Tibial artery (tissue), 4 donors: ENCODE results near the gene RUVBL1.

ENCODE experiments used
- DNase-seq, 2 donors: peaks; one replicate each; pipeline ENCODE4 v3.0.0-alpha.2; 2019
- H3K27ac ChIP-seq, 2 donors: fragments of 200-600 bp; sonication (generic) in 1 of 2; 1 replicate in 1 of 2; 2 replicates in 1 of 2; pipeline ENCODE4 v1.5.1; 2018 to 2019; ENCODE audit warnings: mild to moderate bottlenecking in 1 of 2
- H3K27me3 ChIP-seq, 2 donors: fragments of 200-600 bp; sonication (generic) in 1 of 2; one replicate each; pipeline versions ENCODE4 v1.5.1 to v1.6.0; 2016 to 2019
- H3K36me3 ChIP-seq, 3 donors: fragments of 200-600 bp; sonication (generic) in 2 of 3; one replicate each; pipeline ENCODE4 v1.5.1; 2016 to 2019; ENCODE audit warnings: mild to moderate bottlenecking in 2 of 3
- H3K4me1 ChIP-seq, 4 donors: fragments of 200-600 bp; sonication (generic) in 2 of 4; 1 replicate in 3 of 4; 2 replicates in 1 of 4; pipeline ENCODE4 v1.5.1; 2016 to 2019
- H3K4me3 ChIP-seq, 2 donors: fragments of 200-600 bp; sonication (generic) in 1 of 2; 1 replicate in 1 of 2; 2 replicates in 1 of 2; pipeline ENCODE4 v1.5.1; 2018 to 2019; ENCODE audit warnings: mild to moderate bottlenecking in 2 of 2
- H3K9me3 ChIP-seq, 3 donors: fragments of 200-600 bp; sonication (generic) in 1 of 3; one replicate each; pipeline ENCODE4 v1.5.1; 2016 to 2019
- CTCF ChIP-seq, 2 experiments: fragments of 200-600 bp in 1 of 2; fragments of 450-650 bp in 1 of 2; IDR thresholded peaks; one replicate each; pipeline ENCODE4 v1.5.1; 2017 to 2019; ENCODE audit warnings: antibody characterized with exemption in 2 of 2, mild to moderate bottlenecking in 1 of 2, moderate library complexity in 1 of 2
- intact Hi-C: fragments of 100-400 bp; cut with DNase I; formaldehyde crosslinking; loops from one replicate; pipeline ENCODE4 v1.15.0; 2023; ENCODE audit warnings: low total_unique reads

The RUVBL1 gene

GRCh38 chr3:128145279-128145678 lies 21.7 kb upstream of the RUVBL1 start:
- Histone ChIP-seq H3K4me1 (no peaks in the 10 kb centered on the region), H3K4me3 (no peak overlapping the region), H3K27me3 (no peaks in the 10 kb centered on the region), H3K9me3 (no peaks in the 10 kb centered on the region), H3K36me3 (no peaks in the 10 kb centered on the region), H3K27ac (no peak overlapping the region)
- no peak for TF ChIP-seq CTCF (IDR thresholded peaks at IDR 0.05)
- peak in 1 of 2 donors; percentile 32 for DNase-seq
- intact Hi-C loops = no loop called here

- no peak overlapping the region for H3K27ac ChIP-seq
- no peak for TF ChIP-seq CTCF (IDR thresholded peaks at IDR 0.05)
- intact Hi-C loops = no loop called here
Observed at GRCh38 chr3:128144512-128145187, 21.0 kb upstream of the RUVBL1 start.

GRCh38 chr3:128143496-128143895 lies 19.9 kb upstream of the RUVBL1 start:
- TF ChIP-seq CTCF (IDR thresholded peaks at IDR 0.05) = no peak

More at GRCh38 chr3:128144512-128145187, 21.0 kb upstream of the RUVBL1 start:
- H3K27me3 ChIP-seq = no peaks in the 10 kb centered on the region
- no peak for DNase-seq
- no peak overlapping the region for H3K4me3 ChIP-seq
- H3K4me1 ChIP-seq = no peaks in the 10 kb centered on the region
- H3K9me3 ChIP-seq = no peaks in the 10 kb centered on the region
- H3K36me3 ChIP-seq = no peaks in the 10 kb centered on the region

GRCh38 chr3:128133273-128133883 lies 9.8 kb upstream of the RUVBL1 start:
- H3K4me1 ChIP-seq = no peaks in the 10 kb centered on the region
- peak in 1 of 2 experiments; percentile 30 for TF ChIP-seq CTCF (IDR thresholded peaks at IDR 0.05)
- H3K4me3 ChIP-seq = no peak overlapping the region
- H3K27me3 ChIP-seq = peaks cover 0 to 7% of the 10 kb centered on the region in 2 donors
- no peaks in the 10 kb centered on the region for H3K9me3 ChIP-seq
- no peak for DNase-seq
- no peak overlapping the region for H3K27ac ChIP-seq
- H3K36me3 ChIP-seq = no peaks in the 10 kb centered on the region
- intact Hi-C loops = no loop called here

More at GRCh38 chr3:128143496-128143895, 19.9 kb upstream of the RUVBL1 start:
- Histone ChIP-seq H3K36me3 (no peaks in the 10 kb centered on the region), H3K4me1 (no peaks in the 10 kb centered on the region), H3K27ac (no peak overlapping the region), H3K27me3 (peaks cover 0 to 6% of the 10 kb centered on the region in 2 donors), H3K4me3 (no peak overlapping the region), H3K9me3 (no peaks in the 10 kb centered on the region)
- intact Hi-C loops = no loop called here
- DNase-seq = no peak

- H3K4me3 ChIP-seq = no peak overlapping the region
- TF ChIP-seq CTCF (IDR thresholded peaks at IDR 0.05) = no peak
- H3K36me3 ChIP-seq = no peaks in the 10 kb centered on the region
- H3K9me3 ChIP-seq = no peaks in the 10 kb centered on the region
- H3K27me3 ChIP-seq = peaks cover 0 to 7% of the 10 kb centered on the region in 2 donors
- intact Hi-C loops = no loop called here
- no peaks in the 10 kb centered on the region for H3K4me1 ChIP-seq
- DNase-seq = no peak
- H3K27ac ChIP-seq = no peak overlapping the region
Observed at GRCh38 chr3:128131897-128132646, 8.5 kb upstream of the RUVBL1 start.
